ENCODE measurements around the gene VSIG4.
"Not testable (repeated sequence)": the region's sequence is repeated elsewhere in the genome, so short reads cannot be mapped to it uniquely, and the experiment has no call there.

Gene VSIG4, protein sequence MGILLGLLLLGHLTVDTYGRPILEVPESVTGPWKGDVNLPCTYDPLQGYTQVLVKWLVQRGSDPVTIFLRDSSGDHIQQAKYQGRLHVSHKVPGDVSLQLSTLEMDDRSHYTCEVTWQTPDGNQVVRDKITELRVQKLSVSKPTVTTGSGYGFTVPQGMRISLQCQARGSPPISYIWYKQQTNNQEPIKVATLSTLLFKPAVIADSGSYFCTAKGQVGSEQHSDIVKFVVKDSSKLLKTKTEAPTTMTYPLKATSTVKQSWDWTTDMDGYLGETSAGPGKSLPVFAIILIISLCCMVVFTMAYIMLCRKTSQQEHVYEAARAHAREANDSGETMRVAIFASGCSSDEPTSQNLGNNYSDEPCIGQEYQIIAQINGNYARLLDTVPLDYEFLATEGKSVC

DNA sequence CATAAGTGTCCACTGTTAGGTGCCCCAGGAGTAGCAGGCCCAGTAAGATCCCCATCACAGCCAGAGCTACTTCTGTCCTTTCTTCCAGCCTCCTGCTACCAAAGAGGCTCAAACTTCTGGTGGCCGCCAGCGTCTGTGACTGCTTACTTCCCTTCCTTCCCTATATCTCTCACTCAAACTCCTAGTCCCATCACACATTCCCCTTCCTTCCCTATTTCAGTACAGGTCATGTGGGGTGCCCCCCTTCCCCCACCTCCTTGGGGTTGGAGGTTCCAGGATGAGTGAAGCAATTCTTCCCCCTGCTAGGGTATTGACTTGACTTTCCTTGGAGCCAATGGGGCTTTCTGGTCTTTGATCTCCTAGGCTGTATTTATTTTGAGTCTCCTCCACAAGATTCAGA, at the start of gene VSIG4:
Gene VSIG4 (minus strand): TSS at position 137 of the 400 bp plus-strand sequence. CDS start 82 bp downstream, at position 55.
- DNase-seq (ENCODE audit: low read depth), result no peak

DNA sequence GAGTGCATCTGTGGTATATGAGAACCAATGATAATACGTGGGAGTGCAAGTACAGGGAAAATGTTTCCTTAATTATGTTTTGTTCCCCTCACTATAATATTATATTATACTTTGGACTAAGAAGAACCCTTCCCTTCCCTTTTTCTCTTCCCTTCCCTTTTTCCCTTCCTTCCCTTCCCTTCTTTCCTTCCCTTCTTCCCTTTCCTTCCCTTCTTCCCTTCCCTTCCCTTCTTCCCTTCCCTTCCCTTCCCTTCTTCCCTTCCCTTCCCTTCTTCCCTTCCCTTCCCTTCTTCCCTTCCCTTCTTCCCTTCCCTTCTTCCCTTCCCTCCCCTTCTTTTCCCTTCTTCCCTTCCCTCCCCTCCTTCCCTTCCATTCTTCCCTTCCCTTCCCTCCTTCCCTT, 36.9 kb upstream of the VSIG4 start:
- DNase-seq (ENCODE audit: low read depth), result no peak

DNA sequence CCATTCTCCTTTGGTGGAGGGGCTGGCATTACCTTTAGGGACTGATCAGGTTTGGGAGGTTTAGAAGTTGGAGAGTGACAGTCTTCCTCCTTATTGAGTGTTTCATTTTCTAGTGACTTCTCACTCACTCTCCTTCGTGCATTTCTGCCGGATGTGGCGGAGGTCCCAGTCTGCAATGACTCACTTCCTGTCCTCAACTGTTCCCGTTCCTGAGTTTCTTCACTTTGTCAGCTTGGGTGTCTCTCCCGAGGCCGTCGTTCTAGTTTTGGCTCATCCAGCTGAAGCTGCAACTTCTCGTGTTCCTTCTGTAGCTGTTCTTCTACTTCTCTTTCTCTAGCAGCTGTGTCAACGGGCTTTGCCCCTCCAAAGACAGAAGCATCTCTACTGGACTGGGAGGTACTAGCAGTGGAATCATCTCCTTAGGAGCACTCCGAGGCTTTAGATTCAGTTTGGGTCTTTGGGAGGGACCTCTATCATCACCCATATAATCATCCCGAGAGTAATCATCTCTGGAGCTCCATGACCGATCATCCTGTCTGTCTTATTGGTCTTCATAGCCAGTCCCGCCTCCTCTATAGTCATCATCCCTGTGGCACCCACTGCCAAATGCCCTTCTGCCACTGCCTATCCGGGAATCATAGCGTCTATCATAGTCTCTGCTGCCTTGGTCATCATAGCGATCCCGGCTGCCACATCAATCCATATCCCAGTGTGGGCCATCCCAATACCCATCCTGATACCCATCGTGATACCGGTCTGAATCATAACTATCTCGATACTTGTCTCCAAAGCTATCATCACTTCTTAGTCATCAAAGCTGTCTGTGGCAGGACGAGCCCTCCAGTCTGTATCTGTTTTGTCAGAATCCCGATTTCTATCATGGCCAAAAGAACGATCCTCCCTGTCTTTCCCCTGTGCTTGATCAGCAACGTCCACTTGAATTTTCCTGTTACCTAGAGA, 35.3 kb upstream of the VSIG4 start:
- DNase-seq (ENCODE audit: low read depth), result no peak

DNA sequence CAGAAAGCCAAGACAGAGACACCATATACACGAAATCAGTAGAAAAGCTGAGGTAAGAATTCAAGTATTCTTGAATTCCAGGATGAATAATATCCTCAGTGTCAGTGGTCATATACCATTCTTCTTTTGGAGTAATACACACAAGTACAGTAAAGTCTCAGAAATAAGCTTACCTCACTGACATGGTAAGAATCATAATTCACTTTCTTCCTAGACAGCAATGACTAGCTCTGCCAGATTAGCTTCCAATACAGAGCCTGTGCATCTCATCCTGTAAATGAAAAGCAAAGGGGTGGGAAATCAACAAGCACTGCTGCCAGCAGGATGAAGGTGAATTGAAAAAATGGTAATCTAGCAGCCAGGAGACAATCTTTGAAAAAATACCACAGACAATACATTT, 31.2 kb upstream of the VSIG4 start:
- DNase-seq (ENCODE audit: low read depth), result no peak

DNA sequence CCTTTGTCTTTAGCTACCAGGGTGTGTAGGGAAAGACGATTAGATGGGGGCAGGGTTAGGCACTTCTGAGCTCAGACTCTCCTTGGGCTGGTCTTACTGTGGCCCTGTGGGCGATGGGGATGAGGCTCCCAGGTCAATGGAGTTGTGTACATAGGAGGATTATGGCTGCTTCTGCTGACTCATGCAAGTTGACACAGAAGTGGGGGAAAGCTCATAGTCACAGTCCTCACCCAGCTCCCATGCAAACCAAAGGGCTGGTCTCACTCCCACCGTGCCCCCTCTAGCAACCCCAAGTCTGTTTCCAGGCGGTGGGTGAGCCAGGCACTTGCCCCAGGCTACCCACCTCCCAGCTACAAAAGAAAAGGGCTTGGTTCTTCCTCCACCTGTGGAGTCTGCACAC, 24.4 kb upstream of the VSIG4 start:
- no peak for DNase-seq (ENCODE audit: low read depth)

DNA sequence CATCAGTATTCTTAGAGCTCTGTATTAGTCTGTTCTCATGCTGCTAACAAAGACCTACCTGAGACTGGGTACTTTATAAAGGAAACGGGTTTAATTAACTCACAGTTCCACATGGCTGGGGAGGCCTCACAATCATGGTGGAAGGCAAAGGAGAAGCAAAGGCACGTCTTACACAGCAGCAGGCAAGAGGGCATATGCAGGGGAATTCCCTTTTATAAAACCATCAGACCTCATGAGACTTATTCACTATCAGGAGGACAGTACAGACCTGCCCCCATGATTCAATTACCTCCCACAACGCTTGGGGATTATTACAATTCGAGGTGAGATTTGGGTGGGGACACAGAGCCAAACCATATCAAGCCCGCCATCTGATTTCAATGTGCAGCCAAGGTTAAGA, 17.1 kb upstream of the VSIG4 start:
- not testable (repeated sequence) for DNase-seq (ENCODE audit: low read depth)

DNA sequence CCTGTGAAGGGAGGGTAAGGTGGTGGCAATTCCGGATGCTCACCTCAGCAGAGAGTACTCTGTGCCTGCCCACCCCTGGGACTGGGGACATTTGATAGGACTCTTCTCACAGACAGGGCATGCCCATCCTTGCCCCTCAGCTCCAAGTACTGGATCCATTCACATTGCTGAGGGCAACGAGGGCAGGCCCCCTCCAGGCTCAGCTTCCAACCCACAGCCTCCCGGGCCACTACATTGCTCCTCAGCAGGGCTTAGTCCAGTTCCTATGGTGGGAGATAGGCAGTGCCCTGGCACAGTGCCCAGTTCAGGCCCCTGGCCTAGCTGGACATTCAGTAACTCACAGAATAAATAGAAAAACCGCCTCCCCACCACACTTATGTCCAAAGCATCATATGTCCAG, 15.1 kb upstream of the VSIG4 start:
- no peak for DNase-seq (ENCODE audit: low read depth)

DNA sequence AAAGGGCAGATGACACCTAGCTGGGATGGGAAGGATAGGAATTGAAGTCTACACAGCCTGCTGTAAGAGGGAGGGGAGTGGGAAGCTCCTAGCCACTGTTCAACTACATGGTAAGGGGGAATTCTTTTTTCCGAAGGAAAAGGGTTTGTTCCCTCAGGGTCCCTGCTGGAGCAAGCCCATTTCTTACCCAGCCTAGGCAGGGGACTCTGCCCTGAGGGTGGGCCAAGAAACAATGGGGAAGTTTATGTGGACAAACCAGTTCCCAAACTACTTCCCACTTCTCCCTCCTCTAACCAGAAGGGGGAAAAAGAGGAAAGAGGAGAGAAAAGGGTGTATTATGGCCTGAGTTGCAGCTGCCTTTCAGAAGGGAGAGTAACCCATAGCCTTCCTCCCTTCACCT, 13.5 kb upstream of the VSIG4 start:
- no peak for DNase-seq (ENCODE audit: low read depth)

DNA sequence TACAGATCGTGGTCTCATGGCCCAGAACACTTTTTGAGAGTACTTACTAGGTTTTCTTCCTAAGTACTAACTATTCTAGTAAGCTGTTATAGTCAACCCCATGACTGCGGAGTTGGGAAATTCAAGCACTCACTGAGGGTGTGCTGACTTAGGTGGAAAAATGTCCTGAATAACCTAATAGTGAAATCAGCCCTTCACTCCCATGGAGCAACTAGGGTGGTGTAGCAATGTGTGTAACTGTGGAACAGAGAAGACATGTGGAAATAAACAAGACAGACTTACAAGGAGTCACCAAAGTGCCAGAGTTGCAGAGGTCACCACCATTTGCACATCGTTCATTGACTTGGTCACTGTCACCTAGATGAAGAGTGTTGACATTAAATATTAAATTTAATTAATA, 12.1 kb upstream of the VSIG4 start:
- no peak for DNase-seq (ENCODE audit: low read depth)

DNA sequence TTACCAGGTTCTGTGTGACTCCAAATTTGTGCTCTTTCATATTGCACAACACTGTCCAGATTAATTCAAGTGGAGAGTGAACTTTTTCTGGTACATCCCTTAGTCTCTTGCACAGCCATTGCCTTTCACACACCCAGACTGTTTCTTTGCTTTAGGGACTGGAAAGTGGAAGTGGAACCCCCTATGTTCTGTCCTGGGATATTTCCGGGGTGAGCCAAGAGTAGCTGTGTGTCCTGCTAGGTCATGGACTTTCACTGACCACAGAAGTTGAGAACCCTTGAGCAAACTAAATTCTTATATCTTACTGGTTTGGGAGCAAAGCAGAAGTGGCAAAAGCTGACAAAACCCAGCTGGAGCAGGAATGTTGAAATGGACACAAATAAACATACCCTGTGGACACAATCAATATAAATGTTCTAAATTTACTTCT, 10.3 kb upstream of the VSIG4 start:
- DNase-seq (ENCODE audit: low read depth), result no peak

DNA sequence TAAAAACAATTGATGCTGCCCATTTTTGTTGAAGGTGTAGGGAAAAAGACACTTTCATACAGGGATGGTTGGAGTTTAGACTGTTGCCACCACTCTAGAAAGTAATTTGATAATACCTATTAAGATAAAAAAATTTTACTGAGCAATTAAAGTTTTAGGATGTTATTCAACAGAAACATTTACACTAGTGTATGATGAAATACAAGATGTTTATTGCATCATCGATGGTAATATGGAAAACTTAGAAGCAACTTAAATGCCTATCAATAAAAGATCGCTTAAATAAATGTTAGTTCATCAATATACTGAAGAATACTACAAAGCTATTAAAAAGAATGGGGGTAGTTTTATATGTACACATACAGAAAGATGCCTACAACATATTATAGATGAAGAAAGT, 9.2 kb upstream of the VSIG4 start:
- no peak for DNase-seq (ENCODE audit: low read depth)

DNA sequence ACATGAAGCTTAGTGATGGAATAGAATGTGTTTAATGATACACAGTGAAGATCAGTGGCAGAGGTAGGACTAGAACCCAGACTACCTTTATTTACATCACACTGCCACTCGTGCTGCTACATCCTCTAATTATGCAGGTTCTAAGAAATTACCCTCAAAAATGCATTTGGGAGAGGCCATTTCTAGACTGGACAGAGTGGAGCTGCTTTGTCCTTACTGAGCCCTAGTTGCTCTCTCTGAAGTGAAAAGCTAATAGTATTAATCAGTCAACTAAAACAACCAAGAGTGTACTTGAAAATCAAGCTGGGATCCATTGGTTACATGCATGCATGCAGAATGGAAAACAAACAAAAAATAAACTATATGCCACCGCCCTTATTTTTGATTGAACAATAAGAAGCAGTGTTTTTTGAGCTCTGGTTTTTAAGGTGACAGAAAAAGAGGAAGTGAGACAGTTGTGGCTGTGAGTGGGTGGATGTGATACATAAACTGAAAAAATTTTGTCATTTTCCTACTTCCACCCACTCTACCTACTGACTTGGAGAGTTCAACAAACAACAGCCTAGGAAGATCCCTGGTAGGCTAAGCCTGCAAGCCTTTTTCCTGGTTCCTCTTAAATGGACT, 6.8 kb upstream of the VSIG4 start:
- no peak for DNase-seq (ENCODE audit: low read depth)

DNA sequence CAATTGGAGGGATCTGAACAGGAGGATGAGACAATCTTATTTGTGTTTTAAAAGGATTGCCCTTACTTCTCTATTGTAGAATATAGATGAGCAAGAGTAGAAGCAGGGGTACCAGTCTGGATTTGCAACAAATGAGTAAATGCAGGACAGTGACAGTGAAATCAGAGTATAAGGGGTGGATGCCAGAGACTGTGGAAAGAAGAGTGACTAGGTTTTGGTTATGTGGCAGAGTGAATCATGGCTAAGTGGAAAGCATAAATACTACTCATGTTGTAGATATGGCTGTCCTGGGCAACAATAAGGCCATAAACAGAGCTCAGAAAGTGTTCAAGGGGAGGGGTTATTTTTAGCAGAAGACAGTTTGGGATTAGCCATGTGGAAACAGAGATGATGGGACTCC, 6.0 kb upstream of the VSIG4 start:
- DNase-seq (ENCODE audit: low read depth), result no peak

DNA sequence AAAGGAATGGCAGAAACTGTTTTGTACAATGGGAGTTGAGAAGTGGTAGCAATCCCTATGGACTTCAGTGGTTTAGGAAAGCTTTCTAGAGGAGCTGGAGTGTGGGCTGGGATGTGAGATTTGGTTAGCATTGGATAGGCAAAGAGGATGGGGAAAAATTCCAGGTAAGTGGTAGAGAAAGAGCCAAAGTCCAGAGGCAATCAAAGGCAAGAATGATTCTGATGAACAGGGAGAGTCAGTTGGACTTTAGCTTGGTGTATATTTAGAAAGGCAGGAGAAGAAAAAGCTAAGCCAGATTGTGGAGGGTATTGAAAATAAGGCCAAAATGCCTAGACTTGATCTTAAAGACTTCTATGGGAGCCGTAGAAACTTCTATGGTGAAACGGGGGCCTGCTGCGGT, 3.7 kb upstream of the VSIG4 start:
- no peak for DNase-seq (ENCODE audit: low read depth)

DNA sequence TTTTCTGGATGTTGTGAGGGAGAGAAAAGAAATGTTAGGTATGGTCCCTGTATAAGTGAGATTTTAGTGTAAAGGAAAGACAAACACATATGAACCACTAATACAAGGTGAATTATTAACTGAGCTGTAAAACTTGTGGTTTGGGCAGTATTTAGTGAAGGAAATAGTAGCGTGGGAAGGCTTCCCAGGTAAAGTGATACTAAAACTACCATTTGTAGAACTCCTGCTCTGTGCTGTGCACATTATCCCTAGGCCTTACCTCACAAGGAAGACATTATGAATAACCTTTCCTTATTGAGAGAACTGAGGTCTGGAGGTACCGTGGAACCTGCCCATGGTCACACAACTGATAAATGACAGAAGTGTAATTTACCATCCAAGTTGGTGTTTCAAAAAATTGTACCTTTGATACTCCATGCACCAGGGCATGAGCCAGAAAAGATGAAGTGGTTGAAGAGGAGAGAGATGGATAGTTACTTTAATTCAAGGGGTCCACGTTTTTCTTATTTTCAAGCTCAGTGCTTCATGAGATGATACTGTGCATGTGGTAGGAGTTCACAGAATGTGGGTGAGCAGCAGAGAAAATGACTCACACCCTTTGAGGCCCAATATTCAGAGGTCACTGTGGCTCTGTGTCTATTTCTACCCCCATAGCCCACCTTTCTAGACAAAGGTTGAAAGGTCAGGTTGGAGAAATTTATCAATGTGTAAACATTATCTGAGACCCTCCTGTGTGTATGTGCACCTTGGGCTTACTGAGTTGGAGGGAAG, 2.6 kb upstream of the VSIG4 start:
- no peak for DNase-seq (ENCODE audit: low read depth)

DNA sequence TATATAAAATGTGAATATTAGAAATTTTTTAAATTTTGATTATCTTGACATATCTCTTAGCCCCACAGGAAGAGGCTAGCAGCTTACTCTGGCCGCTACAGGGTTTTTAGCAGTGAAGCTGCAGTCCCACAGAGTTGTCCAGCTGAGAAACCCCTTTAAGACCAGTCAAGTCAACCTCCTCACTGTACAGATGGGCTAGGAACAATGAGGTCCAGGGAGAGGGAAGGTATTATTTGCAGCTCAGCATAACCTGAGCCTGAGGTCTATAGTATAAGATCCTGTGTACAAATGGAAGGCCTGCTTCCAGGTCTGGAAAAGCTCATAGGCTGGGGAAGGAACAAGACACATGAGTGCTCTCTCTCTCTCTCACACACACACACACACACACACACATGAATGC, 1.8 kb downstream of the VSIG4 start:
- no peak for DNase-seq (ENCODE audit: low read depth)

DNA sequence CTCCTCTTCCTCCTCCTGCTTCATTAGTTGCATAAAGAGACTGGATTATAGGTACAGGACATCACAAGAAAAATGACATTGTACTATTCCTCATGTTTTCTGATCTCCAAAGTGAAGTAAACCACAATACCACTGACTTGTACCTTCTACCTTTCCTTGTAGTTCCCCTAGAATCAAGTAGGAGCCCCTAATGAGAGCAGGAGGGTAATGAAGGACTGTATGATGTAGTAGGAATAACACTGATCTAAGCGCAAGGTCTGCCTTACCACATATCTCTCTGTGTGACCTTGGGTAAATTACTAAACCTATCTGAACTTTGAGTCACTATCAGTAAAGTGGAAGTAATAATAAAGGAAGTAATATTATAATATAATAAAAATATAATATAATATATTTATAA, 3.6 kb downstream of the VSIG4 start:
- no peak for DNase-seq (ENCODE audit: low read depth)

DNA sequence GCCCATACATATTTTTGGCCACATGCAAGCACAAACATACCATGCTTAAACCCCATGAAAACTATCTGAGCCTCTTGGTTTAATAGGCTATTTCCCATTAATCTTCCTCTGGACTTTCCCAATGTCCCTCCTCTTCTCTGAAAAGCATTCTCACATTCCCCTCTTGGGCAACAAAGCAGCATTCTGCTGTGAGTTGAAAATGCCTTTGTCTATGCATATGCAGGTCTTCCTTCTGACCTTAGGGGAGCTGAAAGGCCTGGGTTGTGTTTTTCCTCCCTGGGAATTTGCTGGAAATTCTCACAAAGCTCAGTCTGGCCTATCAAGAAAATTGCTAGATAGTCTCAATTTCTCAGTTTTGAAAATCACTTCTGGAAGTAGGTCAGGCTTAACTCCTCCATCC, 4.2 kb downstream of the VSIG4 start:
- no peak for DNase-seq (ENCODE audit: low read depth)

DNA sequence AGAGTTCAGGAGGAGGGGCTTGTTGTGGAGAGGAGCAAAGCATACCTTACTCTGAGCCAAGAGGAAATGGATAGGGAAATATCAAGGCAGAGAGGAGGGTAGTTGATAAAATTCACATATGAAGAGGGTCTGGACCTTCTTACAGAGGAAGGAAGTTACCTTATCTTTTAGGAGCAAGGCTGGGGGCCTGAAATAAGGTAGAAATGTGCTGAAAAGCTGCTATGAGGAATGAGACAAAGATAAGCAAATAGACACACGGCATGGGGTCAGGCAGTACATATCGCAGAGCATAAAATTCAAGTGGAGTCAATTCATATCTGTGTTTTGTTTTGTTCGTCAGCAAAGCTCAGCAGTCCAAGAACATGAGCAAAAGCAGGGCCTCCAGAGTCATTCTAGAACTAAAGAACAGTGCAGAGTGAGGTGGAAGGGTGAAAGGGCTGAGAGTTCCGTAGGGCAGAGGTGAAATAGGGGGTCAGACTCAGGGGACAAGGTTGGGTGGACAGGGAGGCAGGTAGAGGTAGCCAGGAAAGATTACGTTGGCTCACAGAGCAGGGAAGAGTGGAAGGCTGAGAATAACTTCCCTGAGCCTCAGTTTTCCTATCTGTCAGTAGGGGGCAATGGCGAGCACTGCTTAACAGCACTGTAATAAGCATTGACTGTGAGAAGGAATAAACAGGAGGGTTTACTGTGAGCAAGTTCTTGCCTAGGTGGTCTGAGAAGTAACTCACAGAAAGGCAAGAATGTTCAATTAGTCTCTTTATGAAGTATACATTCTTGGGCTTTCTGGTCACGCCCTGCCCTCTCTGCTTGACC, 9.2 kb downstream of the VSIG4 start:
- no peak for DNase-seq (ENCODE audit: low read depth)

DNA sequence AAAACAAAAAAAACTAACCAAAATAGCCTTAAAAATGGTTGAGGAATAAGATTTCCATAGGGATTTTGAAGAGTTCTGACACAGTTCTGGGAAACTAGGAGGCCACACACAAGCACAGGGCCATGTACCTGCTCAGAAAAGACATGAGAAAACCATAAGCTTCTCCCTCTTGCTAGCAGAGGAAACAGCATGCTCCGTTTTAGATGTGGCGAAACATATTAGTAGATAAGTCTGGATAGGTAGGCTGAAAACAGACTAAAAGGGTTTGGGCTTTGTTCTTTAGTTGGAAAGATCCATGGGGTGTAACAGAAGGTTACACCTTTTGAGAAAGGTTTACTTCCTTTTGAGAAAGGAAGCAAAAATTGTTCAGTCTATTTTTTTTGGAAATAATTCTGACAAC, 10.9 kb downstream of the VSIG4 start:
- DNase-seq (ENCODE audit: low read depth), result no peak

DNA sequence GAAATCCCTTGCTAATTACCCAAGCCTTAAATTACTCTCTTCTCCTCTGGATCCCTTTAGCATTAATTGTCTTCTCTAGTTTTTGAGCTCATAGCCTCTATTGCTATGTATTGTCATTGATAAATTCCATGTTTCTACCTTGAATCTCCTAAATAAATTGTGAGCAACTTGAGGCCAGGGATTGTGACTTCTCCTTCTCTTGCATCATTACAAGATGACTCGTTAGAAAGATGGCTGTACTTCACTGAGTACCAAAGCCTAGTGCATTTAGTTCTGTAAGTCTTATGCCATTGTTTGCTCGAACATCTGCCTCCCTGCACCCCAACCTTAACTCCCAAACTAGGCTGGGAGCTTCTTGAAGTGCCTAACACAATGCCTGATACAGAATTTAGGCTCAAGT, 15.3 kb downstream of the VSIG4 start:
- no peak for DNase-seq (ENCODE audit: low read depth)

Measured in GM04503 (cell line).